Measurements from ENCODE around the gene SCN3B.

SCN3B gene

DNA sequence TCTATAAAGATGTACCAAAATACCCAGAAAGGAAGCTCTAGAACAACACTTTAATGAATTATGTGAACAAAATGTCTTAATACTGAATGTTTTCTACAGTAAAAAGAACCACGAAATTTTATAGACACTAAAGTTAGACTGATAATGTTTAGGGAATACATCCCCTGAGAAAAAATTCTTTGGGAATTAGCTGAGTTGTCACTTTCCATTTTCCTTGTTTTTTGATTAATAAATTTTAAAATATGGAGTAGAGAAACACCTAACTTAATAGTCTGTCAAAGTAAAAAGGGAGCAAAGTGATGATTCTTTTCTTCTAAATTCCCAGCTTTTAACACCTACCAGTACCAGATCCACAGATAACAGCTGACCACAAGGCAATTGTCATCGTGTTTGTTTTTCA lies 23.1 kb upstream of the SCN3B start:
- Histone ChIP-seq H3K79me2 (ENCODE audit: insufficient read depth, low read length) (no peaks in the 10 kb centered on the region), H2AFZ (ENCODE audit: low read length) (no peak overlapping the region), H4K20me1 (ENCODE audit: insufficient read depth, low read length) (no peaks in the 10 kb centered on the region), H3F3A (ENCODE audit: insufficient read depth, low read length) (no peaks in the 10 kb centered on the region), H3K9ac (ENCODE audit: low read length) (no peak overlapping the region), H3K4me1 (ENCODE audit: insufficient read depth, low read length, severe bottlenecking) (no peaks in the 10 kb centered on the region), H3K4me3 (ENCODE audit: low read depth, low read length, poor library complexity, severe bottlenecking) (no peak overlapping the region), H3K36me3 (ENCODE audit: insufficient read depth, low read length) (no peaks in the 10 kb centered on the region), H3K27ac (ENCODE audit: low read depth, low read length, poor library complexity, severe bottlenecking) (no peak overlapping the region), H3K9me2 (ENCODE audit: low read depth, low read length) (no peaks in the 10 kb centered on the region), H3K9me3 (ENCODE audit: low read length) (no peaks in the 10 kb centered on the region), H3K4me2 (ENCODE audit: low read length) (no peak overlapping the region), H3K27me3 (ENCODE audit: insufficient read depth, low read length) (no peaks in the 10 kb centered on the region)
- TF ChIP-seq CTCF (IDR thresholded peaks at IDR 0.05; ENCODE audit: low read length) (no peak), EZH2 (IDR thresholded peaks at IDR 0.05; ENCODE audit: borderline replicate concordance, low read length) (no peak)

DNA sequence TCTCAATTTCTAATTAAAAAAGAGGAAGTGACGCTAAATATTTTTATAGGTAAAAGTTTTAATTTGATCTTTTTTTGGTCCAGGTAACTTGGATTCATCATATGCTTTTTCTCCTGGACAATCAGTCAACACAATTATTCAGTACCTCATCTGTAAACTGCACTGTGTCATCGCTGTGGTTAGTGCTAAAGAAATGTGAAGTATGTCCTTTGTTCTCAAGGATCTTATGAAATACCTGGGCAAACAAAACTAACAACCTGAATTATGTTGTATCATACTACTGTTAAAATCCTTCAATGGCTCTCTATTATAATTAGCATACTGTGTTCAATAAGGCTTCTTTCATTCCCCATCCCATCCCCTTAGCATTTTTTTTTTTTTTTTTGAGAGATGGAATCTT lies 19.9 kb upstream of the SCN3B start:
- Histone ChIP-seq H3K4me2 (ENCODE audit: low read length) (no peak overlapping the region), H4K20me1 (ENCODE audit: insufficient read depth, low read length) (no peaks in the 10 kb centered on the region), H3K79me2 (ENCODE audit: insufficient read depth, low read length) (no peaks in the 10 kb centered on the region), H3K36me3 (ENCODE audit: insufficient read depth, low read length) (no peaks in the 10 kb centered on the region), H3K4me1 (ENCODE audit: insufficient read depth, low read length, severe bottlenecking) (no peaks in the 10 kb centered on the region), H3K27me3 (ENCODE audit: insufficient read depth, low read length) (no peaks in the 10 kb centered on the region), H2AFZ (ENCODE audit: low read length) (no peak overlapping the region), H3K4me3 (ENCODE audit: low read depth, low read length, poor library complexity, severe bottlenecking) (no peak overlapping the region), H3K9ac (ENCODE audit: low read length) (no peak overlapping the region), H3K27ac (ENCODE audit: low read depth, low read length, poor library complexity, severe bottlenecking) (no peak overlapping the region), H3F3A (ENCODE audit: insufficient read depth, low read length) (no peaks in the 10 kb centered on the region), H3K9me2 (ENCODE audit: low read depth, low read length) (no peaks in the 10 kb centered on the region), H3K9me3 (ENCODE audit: low read length) (no peaks in the 10 kb centered on the region)
- TF ChIP-seq EZH2 (IDR thresholded peaks at IDR 0.05; ENCODE audit: borderline replicate concordance, low read length) = no peak
- TF ChIP-seq CTCF (IDR thresholded peaks at IDR 0.05; ENCODE audit: low read length) = no peak

DNA sequence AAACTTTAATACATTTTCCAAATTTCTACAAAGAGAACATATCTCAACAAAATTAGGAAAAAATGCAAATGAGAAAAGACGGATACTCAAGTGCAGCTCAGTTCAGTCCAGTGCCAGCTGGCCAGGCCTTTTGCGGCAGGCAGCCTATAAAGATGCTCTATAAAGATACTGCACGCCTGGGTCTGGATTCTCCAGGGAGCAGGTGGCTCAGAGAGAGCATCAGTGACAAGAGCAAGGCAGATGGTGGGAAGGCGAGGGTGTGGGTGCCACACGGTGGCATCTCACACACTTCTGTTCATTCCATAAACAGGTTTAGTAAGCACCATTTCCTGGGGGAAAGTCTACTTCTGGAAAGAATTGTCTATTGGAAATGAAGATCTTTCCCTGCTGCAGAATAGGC lies 18.1 kb upstream of the SCN3B start:
- H3K4me3 ChIP-seq (ENCODE audit: low read depth, low read length, poor library complexity, severe bottlenecking) = no peak overlapping the region
- H3K4me2 ChIP-seq (ENCODE audit: low read length) = no peak overlapping the region
- H3K9me2 ChIP-seq (ENCODE audit: low read depth, low read length) = no peaks in the 10 kb centered on the region

More for the DNA sequence above, 18.1 kb upstream of the SCN3B start:
- TF ChIP-seq CTCF (IDR thresholded peaks at IDR 0.05; ENCODE audit: low read length) = no peak
- TF ChIP-seq EZH2 (IDR thresholded peaks at IDR 0.05; ENCODE audit: borderline replicate concordance, low read length) = no peak
- Histone ChIP-seq H3K36me3 (ENCODE audit: insufficient read depth, low read length) (no peaks in the 10 kb centered on the region), H2AFZ (ENCODE audit: low read length) (no peak overlapping the region), H3K27ac (ENCODE audit: low read depth, low read length, poor library complexity, severe bottlenecking) (no peak overlapping the region), H4K20me1 (ENCODE audit: insufficient read depth, low read length) (no peaks in the 10 kb centered on the region), H3K9ac (ENCODE audit: low read length) (no peak overlapping the region), H3K27me3 (ENCODE audit: insufficient read depth, low read length) (no peaks in the 10 kb centered on the region), H3K9me3 (ENCODE audit: low read length) (no peaks in the 10 kb centered on the region), H3K4me1 (ENCODE audit: insufficient read depth, low read length, severe bottlenecking) (no peaks in the 10 kb centered on the region), H3F3A (ENCODE audit: insufficient read depth, low read length) (no peaks in the 10 kb centered on the region), H3K79me2 (ENCODE audit: insufficient read depth, low read length) (no peaks in the 10 kb centered on the region)

Measured in OCI-LY1 (cell line).